GM18519 (cell line): ENCODE data around the gene FCN1.

Experiments used
- ATAC-seq: cut with Tn5 transposase; IDR thresholded peaks from one replicate; pipeline ENCODE4 v1.9.1; 2021; ENCODE audit warnings: mild to moderate bottlenecking, moderate library complexity; ENCODE audit not compliant: unreplicated experiment, low FRiP score

FCN1 gene

DNA sequence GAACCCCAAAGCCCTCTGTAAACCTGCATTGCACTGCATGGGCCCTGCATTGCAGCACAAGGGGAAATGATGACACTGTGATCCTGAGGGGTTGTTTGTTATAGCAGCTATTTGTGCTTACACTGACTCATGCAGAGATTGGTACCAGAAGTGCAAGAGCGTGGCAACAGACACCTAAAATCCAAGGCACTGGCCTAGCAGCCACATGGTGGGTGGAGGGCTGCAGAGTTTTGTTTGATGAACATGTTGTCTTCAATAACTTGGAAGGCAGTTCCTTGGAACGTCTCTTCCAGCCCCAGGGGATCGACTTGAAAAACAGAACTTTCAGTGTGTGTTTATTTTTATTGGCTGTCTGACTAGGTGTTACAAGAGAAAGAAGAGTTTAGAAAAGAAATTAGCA lies 22.6 kb downstream of the FCN1 start:
- no peak for ATAC-seq

DNA sequence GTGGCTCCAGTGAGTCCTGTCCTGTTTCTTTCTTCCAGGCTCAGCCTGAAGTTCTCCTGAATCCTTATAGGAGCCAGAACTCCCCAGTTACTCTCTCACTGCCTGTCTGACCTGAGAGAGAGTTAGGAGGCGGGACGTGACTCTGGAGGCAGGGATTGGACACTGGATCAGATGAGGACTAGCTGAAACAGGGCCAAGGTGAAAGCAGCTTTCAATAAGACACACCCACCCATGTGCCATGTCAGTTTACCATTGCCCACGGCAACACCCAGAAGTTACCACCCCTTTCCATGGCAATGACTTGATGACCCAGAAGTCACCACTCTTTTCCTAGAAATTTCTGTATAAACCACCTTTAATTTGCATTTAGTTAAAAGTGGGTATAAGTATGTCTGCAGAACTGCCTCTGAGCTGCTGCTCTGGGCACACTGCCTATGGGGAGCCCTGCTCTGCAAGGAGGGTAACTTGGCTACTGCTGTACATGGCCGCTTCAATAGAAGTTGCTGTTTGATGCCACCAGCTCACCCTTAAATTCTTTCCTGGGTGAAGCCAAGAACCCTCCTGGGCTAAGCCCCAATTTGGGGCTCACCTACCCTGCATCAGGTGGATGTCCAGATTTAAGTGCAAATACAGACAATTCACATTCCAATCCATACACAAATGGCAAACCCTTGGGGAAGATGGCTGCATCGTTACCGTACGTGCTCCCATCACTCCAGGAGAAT lies 23.4 kb downstream of the FCN1 start:
- ATAC-seq: no peak

DNA sequence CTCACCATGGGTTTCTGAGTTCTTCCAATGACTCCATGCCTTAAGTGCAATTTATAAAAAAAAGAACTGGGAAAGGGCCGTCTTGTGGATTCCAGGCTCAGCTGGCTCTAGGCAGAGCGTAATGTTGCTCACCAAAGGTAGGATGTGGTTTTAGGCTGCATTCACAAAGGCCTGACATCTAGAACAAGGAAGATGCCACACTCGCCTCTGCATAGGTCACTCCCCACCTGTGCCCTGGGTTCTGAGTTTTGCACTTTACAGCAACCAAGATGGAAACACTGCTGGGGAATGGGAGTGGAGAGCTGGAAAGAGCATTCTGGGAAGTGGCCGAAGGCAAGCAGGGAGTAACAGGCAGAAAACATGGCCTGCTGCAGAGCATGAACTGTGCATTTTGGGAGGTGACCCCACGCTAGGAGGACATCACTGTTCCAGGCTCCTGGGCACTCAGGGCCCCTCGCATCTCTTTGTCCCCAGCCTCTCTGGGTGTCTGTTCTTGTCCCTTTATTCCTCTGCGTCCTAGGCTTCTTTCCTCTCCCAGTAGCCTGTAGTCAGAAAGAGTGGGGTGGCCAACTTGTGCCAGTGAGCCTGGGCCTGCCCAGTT lies 24.8 kb downstream of the FCN1 start:
- no peak for ATAC-seq

DNA sequence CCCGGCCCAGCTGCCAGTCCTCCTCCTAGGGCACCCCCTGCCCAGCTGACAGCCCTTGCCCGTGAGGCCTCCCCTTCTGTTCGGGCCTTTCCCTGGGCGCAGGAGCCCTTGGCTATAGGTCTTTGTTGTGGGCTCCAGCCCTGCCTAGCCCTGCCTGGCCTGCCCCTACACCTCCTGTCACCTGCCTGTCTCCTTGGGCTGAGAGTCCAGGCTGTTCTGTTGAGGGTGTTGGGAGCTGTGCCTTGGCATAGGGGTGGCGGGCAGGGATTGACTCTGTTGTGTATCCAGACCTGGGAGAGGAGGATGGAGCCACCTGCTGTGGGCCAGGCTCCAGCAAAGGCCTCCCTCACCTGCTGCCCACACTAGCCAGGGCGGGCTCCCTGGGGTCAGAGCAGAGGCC lies 25.5 kb downstream of the FCN1 start:
- no peak for ATAC-seq

DNA sequence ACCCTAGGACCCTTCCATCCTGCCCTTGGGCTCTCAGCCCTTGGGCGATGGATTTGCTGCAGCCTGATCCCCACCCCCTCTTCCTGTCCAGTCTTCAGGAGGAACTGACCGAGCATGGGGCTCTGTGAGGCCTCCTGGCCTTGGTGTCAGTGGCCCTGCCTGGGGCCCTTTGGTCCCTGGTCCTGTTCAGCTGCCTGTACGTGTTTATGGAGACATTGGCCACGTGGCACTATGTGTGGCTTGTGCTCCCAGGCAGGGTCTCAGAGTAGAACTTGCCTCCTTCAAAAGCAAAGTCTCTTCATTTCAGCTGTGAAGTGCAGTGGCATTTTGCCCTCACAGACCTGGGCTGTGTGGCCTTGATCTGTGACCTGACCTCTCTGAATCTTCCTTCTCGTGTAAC lies 26.0 kb downstream of the FCN1 start:
- no peak for ATAC-seq

DNA sequence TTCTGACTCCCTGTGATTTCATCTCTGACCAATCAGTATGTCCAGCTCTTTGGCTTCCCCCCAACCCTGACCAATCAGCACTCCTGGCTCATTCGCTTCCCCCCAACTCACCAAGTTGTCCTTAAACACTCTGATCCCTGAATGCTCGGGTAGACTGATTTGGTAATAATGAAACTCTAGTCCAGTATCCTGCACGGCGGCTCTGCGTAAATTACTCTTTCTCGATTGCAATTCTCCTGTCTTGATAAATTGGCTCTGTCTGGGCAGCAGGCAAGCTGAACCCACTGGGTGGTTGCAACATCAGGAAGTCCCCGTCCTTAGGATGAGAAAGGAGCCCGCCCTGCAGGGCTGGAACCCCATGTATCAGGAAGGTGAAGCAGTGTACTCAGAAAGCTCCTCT lies 26.7 kb downstream of the FCN1 start:
- ATAC-seq: no peak

DNA sequence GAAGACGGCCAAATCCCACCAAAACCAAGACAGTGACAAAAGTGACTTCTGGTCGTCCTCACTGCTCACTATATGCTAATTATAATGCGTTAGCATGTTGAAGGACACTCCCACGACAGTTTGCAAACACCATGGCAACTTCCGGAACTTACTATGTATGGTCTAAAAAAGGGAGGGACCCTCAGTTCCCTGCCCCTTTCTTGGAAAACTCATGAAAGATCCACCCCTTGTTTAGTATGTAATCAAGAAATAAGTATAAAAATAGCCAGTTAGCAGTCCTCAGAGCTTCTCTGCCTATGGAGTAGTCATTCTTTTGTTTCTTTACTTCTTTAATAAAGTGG lies 27.6 kb downstream of the FCN1 start:
- ATAC-seq: no peak

DNA sequence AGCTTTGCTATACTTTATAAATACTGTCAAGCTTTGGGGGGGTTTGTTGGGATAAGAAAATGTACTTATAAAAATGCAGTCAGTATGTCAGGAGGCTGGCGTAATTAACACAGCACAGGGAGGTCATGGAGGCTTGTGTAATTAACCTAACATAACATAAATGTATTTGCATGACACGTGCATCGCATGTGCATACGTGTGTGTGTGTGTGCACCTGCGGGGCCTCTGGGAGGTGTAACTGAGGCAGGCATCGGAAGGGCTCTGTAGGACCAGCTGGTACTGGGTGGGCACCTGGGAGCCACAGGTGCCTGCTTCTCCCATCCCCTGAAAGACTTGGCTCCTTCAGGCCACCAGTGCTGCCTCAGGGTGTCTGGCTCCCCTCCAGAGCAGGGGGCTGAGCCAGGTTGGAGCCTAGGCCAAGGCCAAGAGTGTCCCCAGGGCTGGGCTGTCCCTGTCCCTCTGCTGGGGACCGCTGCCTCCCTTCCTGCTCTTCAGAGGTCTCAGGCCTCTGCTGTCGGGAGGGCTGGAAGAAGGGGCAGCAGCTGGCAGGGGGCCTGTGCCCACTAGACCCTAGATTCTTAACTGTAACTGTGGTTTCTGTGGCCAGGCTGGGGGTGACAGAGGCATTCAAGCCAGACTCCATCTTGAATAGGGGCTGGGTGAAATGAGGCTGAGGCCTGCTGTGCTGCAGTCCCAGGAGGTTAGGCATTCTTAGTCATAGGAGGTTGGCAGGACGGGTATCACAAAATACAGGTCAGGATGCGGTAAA lies 28.1 kb downstream of the FCN1 start:
- ATAC-seq: no peak

DNA sequence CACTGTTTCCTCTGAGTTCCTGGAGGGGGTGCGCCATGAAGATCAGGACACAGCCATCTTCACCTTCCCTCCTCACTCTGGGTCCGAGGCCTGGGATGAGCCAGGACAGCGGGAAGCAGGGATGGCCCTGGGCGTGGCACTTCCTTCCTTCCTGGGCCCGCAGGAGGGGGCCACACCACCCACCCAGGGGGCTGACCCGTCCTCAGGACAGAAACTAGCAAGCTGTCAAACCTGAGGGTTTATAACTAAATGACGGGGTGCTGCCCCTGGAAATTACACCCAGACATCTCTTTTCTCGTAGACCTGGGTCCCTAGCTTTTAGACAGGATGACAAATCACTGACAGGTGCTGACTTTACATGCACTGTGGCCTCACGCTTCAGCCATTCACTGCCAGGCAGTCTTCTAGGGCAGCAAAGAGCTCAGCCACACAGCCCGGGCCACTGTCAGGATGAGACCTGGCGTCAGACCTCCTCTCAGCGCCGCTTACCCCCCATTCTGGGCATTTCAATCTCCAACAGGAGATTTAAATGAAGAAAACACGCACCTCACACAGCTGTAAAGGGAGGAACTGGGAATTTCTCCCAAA lies 29.0 kb downstream of the FCN1 start:
- no peak for ATAC-seq

DNA sequence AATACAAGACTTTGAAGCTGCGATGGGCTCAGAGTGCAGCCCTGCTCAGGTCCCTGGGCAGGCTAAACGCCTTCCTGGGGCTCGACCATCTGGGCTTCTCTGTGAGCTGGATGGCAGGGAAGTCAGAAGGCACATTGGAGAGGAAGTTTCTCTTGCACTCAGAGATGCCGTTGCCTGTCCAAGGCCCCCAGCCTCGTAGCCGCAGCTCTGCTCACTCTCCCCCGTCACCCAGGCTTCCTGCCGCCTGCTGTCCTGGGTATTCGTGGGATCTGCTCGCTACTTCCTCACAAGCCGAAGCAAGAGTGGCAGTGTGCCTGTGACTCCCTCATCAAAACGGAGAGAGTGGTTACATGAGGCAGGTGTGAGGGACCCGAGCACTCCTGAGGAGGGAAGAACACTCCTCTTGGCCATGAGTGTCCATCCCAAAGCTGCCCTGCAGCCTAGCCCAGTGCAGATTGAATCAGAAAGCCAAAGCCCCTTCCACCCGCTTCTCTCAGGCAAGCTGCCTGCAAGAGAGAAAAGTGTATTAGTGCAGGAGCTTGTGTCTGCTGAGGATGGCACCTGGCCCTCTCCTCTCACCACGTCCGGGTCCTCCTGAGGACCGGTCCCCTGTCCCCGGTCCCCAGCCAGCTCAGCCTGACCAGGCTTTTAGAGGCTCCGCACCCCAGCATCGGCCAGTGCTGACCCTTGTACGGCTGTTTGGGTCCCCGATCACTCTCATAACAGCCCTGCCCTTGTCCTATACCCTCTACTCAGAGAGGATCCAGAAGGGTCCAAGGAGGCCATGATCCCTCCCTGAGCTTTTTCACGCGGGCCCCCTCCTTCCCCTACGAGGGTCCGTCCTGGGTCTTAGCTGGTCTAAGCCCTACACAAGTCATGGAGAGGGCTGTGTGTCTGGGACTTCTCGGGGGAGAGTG lies 29.8 kb downstream of the FCN1 start:
- no peak for ATAC-seq

DNA sequence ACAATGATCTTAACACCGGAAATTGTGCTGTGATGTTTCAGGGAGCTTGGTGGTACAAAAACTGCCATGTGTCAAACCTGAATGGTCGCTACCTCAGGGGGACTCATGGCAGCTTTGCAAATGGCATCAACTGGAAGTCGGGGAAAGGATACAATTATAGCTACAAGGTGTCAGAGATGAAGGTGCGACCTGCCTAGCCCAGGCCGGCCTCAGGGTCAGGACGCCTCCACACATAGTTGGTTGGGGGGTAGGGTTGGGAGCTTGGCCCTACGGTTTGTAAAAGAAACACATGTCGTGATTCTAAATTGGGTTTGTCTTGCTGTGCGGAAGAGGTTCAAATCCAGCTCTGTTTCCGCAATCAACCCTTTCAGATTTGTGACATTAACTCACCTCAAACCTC lies 30.5 kb downstream of the FCN1 start:
- ATAC-seq: no peak

DNA sequence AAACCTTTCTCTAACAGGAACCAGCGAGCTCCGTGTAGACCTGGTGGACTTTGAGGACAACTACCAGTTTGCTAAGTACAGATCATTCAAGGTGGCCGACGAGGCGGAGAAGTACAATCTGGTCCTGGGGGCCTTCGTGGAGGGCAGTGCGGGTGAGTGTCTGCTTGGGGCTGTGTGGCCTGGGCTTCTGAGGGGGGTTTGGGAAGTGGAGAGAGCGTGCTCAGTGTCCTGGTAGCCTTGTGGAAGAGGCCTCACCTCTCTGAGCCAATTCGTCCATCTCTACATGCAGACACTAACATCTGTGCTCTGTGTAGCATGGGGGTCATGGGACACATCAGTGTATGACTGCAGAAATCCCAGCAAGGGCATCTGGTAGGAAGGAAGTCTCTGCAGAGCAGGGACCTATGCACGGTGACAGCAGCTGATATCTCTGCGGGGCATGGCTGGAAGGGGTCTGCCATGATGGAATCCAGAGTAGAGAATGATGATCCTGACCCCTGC lies 31.2 kb downstream of the FCN1 start:
- no peak for ATAC-seq

DNA sequence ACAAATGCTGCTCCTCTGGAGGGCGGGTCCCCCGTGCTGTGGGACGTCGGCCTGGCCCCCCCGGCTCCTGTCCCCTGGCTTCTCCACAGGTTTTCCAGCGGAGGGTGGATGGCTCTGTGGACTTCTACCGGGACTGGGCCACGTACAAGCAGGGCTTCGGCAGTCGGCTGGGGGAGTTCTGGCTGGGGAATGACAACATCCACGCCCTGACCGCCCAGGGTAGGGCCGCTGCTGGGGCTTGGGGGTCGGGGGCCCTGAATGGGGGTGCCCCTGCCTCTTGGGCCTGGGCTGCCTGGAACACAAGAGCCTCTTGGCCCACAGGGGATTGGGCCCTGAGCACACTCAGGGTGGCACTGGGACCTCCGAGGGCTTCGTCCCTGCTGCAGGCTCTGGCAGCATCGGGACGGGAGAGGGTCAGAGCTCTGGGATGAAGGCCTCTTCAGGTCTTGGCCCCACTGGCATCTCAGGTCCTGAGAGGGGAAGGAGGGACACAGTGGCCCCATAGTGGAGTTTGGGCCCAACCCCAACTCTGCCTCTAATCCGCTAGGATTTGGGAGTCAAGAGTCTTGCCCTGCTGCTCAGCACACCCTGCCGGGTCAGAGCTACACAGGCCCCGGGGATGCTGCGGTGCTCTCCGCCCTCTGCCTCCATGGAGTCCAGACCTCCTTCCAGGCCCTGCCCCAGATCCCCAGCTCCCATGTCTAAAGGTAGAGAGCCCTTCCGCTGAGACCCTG lies 31.9 kb downstream of the FCN1 start:
- no peak for ATAC-seq

DNA sequence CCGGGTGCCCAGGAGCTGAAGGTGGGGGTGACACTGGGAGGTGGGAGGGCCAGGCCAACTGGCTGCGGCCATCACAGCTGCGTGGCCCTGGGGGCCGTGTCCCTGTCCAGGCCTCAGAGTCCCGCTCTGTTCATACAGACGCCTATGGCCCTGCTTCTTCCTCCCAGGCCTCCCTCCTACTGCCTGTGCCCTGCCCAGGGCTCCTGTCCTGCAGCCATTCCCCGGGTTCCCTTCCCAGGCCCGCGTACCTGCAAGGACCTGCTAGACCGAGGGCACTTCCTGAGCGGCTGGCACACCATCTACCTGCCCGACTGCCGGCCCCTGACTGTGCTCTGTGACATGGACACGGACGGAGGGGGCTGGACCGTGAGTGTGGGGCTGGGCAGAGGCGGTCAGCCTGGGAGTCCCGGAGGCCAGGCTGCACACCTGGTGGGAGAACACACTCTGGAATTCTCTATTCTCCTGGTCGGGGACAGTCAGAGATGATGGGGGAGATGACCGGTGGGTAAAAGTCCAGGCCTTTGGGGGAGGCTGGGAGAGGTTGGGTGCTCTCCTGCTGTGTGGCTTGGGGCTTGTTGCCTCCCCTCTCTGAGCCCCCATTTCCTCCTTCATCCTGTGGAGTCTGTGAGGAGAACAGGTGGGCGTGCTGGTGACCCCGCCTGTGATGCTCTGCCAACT lies 32.6 kb downstream of the FCN1 start:
- no peak for ATAC-seq

DNA sequence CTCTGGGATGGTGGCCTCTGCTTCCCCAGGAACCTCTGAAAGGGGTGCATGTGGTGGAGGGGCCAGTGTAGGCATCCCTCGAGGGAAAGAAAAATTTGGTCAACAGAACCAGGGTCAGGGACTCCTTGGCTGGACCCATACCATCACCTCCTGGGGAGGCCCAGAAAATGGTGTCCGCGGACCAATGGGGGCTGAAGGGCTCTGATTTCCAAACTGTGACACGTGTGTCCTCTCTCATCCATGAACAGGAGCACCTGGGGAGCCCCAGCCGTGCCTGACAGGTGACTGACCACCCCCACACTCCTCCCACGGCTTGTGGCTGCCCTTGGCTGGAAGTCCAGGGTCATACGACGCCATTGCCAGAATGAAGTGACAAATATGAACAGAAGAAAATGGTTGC lies 33.2 kb downstream of the FCN1 start:
- ATAC-seq: no peak

DNA sequence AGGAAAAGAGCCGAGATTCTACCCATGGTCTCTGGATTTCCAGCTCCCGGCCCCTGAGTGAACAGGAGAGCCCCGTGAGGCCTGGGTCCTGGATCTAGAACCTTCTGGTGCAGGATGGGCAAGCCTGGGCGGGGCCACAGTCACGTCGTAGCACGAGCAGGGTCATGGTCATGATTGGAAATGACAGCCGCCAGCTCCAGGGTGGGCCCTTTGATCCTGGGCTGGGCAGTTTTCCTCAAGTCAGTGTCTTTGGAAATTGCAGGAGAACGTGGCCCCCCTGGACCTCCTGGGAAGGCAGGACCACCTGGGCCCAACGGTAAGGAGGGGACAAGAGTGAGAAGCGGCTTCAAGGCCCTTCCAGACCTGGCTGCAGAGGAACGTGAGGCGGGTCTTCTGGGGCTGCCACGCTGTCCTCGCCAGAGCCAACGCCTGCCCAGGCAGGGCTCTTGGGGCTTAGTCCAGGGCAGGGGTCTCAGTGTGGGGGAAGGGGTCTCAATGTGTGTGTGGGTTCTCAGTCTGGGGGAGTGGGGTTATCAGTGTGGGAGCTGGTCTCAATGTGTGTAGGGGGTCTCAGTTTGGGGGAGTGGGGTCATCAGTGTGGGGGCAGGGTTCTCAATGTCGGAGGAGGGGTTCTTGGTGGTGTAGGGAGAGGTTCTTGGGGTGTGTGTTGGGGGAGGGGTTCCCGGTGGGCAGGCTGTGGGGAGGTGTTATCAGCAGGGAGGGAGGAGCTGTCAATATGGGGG lies 34.5 kb downstream of the FCN1 start:
- no peak for ATAC-seq

DNA sequence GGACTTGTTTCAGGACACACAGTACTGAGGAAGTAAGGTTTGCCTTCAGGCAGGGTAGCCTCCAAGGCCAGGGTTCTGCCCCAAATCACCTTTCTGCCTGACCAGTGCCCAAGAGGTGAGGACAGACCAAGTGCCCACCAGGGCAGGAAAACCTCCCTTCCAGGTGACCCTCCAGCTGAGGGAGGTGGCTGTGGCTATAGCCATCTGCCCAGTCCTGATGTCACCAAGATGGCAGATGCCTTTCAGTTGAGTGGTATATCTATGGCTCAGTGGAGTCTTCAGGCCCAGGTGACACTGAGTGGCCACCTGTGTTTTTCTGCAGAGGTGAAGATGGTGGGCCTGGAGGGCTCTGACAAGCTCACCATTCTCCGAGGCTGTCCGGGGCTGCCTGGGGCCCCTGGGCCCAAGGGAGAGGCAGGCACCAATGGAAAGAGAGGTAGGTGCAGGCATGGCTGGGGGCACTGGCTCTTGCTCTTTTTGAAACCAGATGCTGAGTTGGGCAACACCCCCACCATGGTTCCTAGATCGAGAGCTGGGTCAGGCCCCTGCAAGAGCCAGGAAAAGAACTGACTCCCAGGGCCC lies 35.4 kb downstream of the FCN1 start:
- no peak for ATAC-seq

DNA sequence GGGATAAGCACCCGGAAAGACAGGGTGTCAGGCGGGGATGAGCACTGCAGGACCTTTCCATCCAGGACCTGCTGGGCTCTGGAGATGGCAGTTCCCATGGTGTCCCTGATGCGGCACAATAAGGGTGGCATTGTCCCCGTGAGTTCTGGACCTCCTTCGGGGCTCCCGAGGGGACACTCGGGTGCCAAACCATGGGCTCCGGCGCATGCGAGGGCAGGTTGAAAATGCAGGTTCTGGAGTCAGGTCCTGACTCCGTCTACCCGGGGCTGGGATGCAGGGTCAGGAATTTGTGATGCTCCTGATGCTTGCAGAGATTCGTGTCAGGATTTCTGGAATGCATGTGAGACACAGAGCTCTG lies 36.4 kb downstream of the FCN1 start:
- ATAC-seq: no peak
